ENCODE data around the gene CEP192. TPM values are rescaled to one million over a fixed set of nuclear protein-coding genes. Genes with fewer than 3 reads are reported as not detected.

Gene CEP192
- total RNA-seq, 1 donor from 2014 or later = 39.6 TPM

- Mint-ChIP-seq H3K27ac (ENCODE audit: unreplicated experiment) (no peak overlapping the region), H3K4me3 (no peak overlapping the region), H3K9me3 (peaks cover 7% of the 10 kb centered on the region), H3K4me1 (peaks cover 16% of the 10 kb centered on the region), H3K36me3 (ENCODE audit: low read depth) (peaks cover 29% of the 10 kb centered on the region), H3K27me3 (ENCODE audit: low read depth) (no peaks in the 10 kb centered on the region)
- no peak for DNase-seq (ENCODE audit: low read depth, low spot score)
- no peak for TF ChIP-seq CTCF (conservative IDR thresholded peaks at IDR 0.05)
Measured at GRCh38 chr18:13022644-13023043, 31.5 kb downstream of the CEP192 start.

DNA sequence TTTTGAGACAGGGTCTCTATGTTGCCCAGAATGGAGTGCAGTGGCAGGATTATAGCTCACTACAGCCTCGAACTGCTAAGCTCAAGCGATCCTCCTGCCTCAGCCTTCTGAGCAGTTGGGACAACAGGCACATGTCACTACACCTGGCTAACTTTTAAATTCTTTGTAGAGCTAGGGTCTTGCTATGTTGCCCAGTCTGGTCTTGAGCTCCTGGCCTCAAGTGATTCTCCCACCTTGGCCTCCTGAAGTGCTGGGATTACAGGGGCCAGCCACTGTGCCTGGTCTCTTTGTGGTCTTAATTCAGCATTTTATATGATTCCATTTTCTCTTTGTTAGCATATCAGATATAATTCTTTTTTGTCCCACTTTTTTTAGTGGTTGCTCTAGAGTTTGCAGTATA lies 34.1 kb downstream of the CEP192 start:
- peaks cover 16% of the 10 kb centered on the region for H3K4me1 Mint-ChIP-seq
- H3K4me3 Mint-ChIP-seq = no peak overlapping the region
- no peak for TF ChIP-seq CTCF (conservative IDR thresholded peaks at IDR 0.05)
- H3K27ac Mint-ChIP-seq (ENCODE audit: unreplicated experiment) = no peak overlapping the region
- no peak for DNase-seq (ENCODE audit: low read depth, low spot score)
- peaks cover 7% of the 10 kb centered on the region for H3K9me3 Mint-ChIP-seq
- peaks cover 29% of the 10 kb centered on the region for H3K36me3 Mint-ChIP-seq (ENCODE audit: low read depth)
- H3K27me3 Mint-ChIP-seq (ENCODE audit: low read depth) = no peaks in the 10 kb centered on the region

- H3K4me3 Mint-ChIP-seq = no peak overlapping the region
Measured at GRCh38 chr18:13026583-13027270, 35.6 kb downstream of the CEP192 start.

DNA sequence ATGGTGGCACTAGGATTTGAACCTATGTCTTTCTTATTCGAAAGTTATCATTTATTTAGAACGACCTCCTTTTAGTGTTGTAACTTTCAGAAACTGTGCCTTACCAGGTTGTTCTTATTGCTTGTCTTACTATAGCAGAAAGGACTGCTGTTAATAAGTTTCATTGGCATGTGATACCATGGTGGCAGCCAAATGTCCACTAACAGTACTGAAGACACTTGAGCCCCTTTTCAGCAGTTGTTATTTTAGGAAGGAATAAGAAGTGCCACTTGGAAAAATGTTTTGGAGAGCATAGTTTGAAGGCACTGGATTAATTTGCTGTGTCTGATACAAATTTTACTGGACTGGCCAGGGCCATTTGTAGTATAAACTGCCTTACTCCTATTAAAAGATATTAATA lies 37.7 kb downstream of the CEP192 start:
- Mint-ChIP-seq H3K36me3 (ENCODE audit: low read depth) (peaks cover 20% of the 10 kb centered on the region), H3K4me3 (no peak overlapping the region), H3K9me3 (peaks cover 2% of the 10 kb centered on the region), H3K27ac (ENCODE audit: unreplicated experiment) (no peak overlapping the region), H3K4me1 (peaks cover 16% of the 10 kb centered on the region), H3K27me3 (ENCODE audit: low read depth) (no peaks in the 10 kb centered on the region)
- DNase-seq (ENCODE audit: low read depth, low spot score) = no peak
- TF ChIP-seq CTCF (conservative IDR thresholded peaks at IDR 0.05) = no peak

More at GRCh38 chr18:13026583-13027270, 35.6 kb downstream of the CEP192 start:
- no peak for DNase-seq (ENCODE audit: low read depth, low spot score)
- Mint-ChIP-seq H3K9me3 (peaks cover 7% of the 10 kb centered on the region), H3K36me3 (ENCODE audit: low read depth) (peaks cover 28% of the 10 kb centered on the region), H3K27me3 (ENCODE audit: low read depth) (no peaks in the 10 kb centered on the region), H3K27ac (ENCODE audit: unreplicated experiment) (no peak overlapping the region), H3K4me1 (peaks cover 16% of the 10 kb centered on the region)
- TF ChIP-seq CTCF (conservative IDR thresholded peaks at IDR 0.05) = no peak

GRCh38 chr18:13032173-13032572 lies 41.0 kb downstream of the CEP192 start:
- TF ChIP-seq CTCF (conservative IDR thresholded peaks at IDR 0.05) = no peak
- H3K27me3 Mint-ChIP-seq (ENCODE audit: low read depth) = no peaks in the 10 kb centered on the region
- no peak for DNase-seq (ENCODE audit: low read depth, low spot score)
- H3K4me1 Mint-ChIP-seq = peaks cover 4% of the 10 kb centered on the region
- no peak overlapping the region for H3K27ac Mint-ChIP-seq (ENCODE audit: unreplicated experiment)
- H3K36me3 Mint-ChIP-seq (ENCODE audit: low read depth) = peaks cover 23% of the 10 kb centered on the region
- H3K4me3 Mint-ChIP-seq = no peak overlapping the region
- H3K9me3 Mint-ChIP-seq = no peaks in the 10 kb centered on the region

Measured in neural crest cell (in vitro differentiated cells).